IPS DF 6.9 (cell line): Measurements from ENCODE around the gene DAZAP1.
A peak's percentile ranks its signal among the peaks of the same experiment; 100 is the strongest.

Experiments used
- DNase-seq: peaks from one replicate; pipeline ENCODE4 v3.0.0-alpha.2; 2013; ENCODE audit warnings: low read depth, low spot score
- H3K27ac ChIP-seq: one replicate; pipeline ENCODE4 v1.5.1; 2013; ENCODE audit warnings: low read length, control low read depth
- H3K27me3 ChIP-seq: 2 replicates; pipeline ENCODE4 v1.6.1; 2013; ENCODE audit warnings: mild to moderate bottlenecking, low read length; ENCODE audit not compliant: control insufficient read depth, insufficient read depth
- H3K36me3 ChIP-seq: 2 replicates; pipeline ENCODE4 v1.6.1; 2013; ENCODE audit warnings: low read length; ENCODE audit not compliant: control insufficient read depth, insufficient read depth
- H3K4me1 ChIP-seq: 2 replicates; pipeline ENCODE4 v1.6.1; 2013; ENCODE audit warnings: low read length; ENCODE audit not compliant: control insufficient read depth, insufficient read depth
- H3K4me3 ChIP-seq: 2 replicates; pipeline ENCODE4 v1.5.1; 2013; ENCODE audit warnings: mild to moderate bottlenecking, low read length
- H3K9me3 ChIP-seq: 2 replicates; pipeline ENCODE4 v1.6.1; 2013; ENCODE audit warnings: low read length, inconsistent platforms; ENCODE audit not compliant: control insufficient read depth, insufficient read depth
- WGBS: extraction: QIAGEN DNeasy Blood & Tissue Kit; methylation state at CpG from one replicate; pipeline ENCODE4 v1.1.7; 2013; ENCODE audit warnings: mixed read lengths, missing lambda C conversion rate; ENCODE audit not compliant: insufficient read length, insufficient coverage; 5-methylcytosine and 5-hydroxymethylcytosine counted together

The DAZAP1 gene

DNA sequence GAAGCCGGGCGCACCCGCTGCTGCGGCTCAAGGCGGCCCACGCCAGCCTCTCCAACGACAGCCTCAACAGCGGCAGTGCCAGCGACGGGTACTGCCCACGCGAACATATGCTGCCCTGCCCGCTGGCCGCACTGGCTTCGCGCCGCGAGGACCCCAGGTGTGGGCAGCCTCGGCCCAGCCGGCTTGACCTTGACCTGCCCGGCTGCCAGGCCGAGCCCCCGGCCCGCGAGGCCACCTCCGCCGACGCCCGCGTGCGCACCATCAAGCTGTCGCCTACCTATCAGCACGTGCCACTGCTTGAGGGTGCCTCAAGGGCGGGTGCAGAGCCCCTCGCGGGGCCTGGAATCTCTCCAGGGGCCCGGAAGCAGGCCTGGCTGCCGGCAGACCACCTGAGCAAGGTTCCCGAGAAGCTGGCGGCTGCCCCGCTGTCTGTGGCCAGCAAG lies 58.7 kb downstream of the DAZAP1 start:
- no peaks in the 10 kb centered on the region for H3K9me3 ChIP-seq
- H3K27me3 ChIP-seq, result peaks cover 51% of the 10 kb centered on the region
- no peak overlapping the region for H3K27ac ChIP-seq
- H3K4me1 ChIP-seq, result peaks cover 12% of the 10 kb centered on the region; the same call in 1 of the 2 replicates
- H3K36me3 ChIP-seq, result no peaks in the 10 kb centered on the region; the same call in 1 of the 2 replicates
- no peak overlapping the region for H3K4me3 ChIP-seq
- DNase-seq, result no peak
- WGBS, result no CpG with 5 or more reads among the region's 41 CpGs

- no peak for DNase-seq
- no peaks in the 10 kb centered on the region; the same call in 1 of the 2 replicates for H3K36me3 ChIP-seq
- peak overlapping the region; percentile 1; the same call in 1 of the 2 replicates for H3K4me3 ChIP-seq
- H3K9me3 ChIP-seq, result no peaks in the 10 kb centered on the region
- H3K27me3 ChIP-seq, result peaks cover 54% of the 10 kb centered on the region
- WGBS, result no CpG with 5 or more reads among the region's 70 CpGs
- peaks cover 15% of the 10 kb centered on the region for H3K4me1 ChIP-seq
- H3K27ac ChIP-seq, result no peak overlapping the region
Measured at GRCh38 chr19:1466461-1467214, 59.3 kb downstream of the DAZAP1 start.

DNA sequence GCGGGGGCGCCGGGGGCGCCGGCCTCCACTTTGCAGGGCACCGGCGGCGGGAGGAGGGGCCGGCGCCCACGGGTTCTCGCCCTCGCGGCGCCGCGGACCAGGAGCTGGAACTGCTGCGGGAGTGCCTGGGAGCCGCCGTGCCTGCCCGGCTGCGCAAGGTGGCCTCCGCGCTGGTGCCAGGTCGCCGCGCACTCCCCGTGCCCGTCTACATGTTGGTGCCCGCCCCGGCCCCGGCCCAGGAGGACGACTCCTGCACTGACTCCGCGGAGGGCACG lies 59.8 kb downstream of the DAZAP1 start:
- no CpG with 5 or more reads among the region's 36 CpGs for WGBS
- no peaks in the 10 kb centered on the region for H3K9me3 ChIP-seq
- DNase-seq, result no peak
- no peaks in the 10 kb centered on the region; the same call in 1 of the 2 replicates for H3K36me3 ChIP-seq
- H3K27ac ChIP-seq, result no peak overlapping the region
- H3K4me3 ChIP-seq, result 0 out of 2 replicates have a peak overlapping the region, but pooled peaks have one; percentile 1
- peaks cover 15% of the 10 kb centered on the region for H3K4me1 ChIP-seq
- peaks cover 57% of the 10 kb centered on the region for H3K27me3 ChIP-seq

- Histone ChIP-seq H3K36me3 (no peaks in the 10 kb centered on the region; the same call in 1 of the 2 replicates), H3K4me3 (no peak overlapping the region), H3K27me3 (peaks cover 59% of the 10 kb centered on the region), H3K27ac (no peak overlapping the region), H3K4me1 (peaks cover 15% of the 10 kb centered on the region), H3K9me3 (no peaks in the 10 kb centered on the region)
- DNase-seq, result no peak
- WGBS, result no CpG with 5 or more reads among the region's 92 CpGs
Measured at GRCh38 chr19:1467490-1468273, 60.3 kb downstream of the DAZAP1 start.

DNA sequence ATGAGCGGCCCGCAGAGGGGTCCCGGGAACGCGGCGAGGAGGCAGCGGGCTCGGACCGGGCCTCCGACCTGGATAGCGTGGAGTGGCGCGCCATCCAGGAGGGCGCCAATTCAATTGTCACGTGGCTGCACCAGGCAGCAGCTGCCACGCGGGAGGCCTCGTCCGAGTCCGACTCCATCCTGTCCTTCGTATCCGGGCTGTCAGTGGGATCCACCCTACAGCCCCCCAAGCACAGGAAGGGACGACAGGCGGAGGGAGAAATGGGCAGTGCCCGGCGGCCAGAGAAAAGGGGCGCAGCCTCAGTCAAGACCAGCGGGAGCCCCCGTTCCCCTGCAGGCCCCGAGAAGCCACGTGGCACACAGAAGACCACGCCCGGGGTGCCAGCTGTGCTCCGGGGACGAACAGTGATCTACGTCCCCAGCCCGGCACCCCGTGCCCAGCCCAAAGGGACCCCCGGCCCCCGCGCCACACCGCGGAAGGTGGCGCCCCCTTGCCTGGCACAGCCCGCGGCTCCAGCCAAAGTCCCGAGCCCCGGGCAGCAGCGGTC lies 61.0 kb downstream of the DAZAP1 start:
- Histone ChIP-seq H3K36me3 (no peaks in the 10 kb centered on the region; the same call in 1 of the 2 replicates), H3K9me3 (no peaks in the 10 kb centered on the region), H3K27me3 (peaks cover 59% of the 10 kb centered on the region), H3K4me3 (no peak overlapping the region), H3K4me1 (peaks cover 15% of the 10 kb centered on the region), H3K27ac (no peak overlapping the region)
- no peak for DNase-seq
- no CpG with 5 or more reads among the region's 49 CpGs for WGBS

DNA sequence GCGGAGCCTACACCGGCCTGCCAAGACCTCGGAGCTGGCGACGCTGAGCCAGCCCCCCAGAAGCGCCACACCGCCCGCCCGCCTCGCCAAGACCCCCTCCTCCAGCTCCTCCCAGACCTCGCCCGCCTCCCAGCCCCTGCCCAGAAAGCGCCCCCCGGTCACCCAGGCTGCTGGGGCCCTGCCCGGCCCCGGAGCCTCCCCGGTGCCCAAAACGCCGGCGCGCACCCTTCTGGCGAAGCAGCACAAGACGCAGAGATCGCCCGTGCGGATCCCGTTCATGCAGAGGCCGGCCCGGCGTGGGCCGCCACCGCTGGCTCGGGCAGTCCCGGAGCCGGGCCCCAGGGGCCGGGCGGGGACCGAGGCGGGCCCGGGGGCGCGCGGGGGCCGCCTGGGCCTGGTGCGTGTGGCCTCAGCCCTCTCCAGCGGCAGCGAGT lies 61.5 kb downstream of the DAZAP1 start:
- Histone ChIP-seq H3K9me3 (no peaks in the 10 kb centered on the region), H3K27me3 (peaks cover 59% of the 10 kb centered on the region), H3K4me1 (peaks cover 15% of the 10 kb centered on the region), H3K36me3 (no peaks in the 10 kb centered on the region; the same call in 1 of the 2 replicates), H3K27ac (no peak overlapping the region), H3K4me3 (no peak overlapping the region; the same call in 1 of the 2 replicates)
- WGBS, result no CpG with 5 or more reads among the region's 47 CpGs
- no peak for DNase-seq

GRCh38 chr19:1469255-1470054 lies 62.1 kb downstream of the DAZAP1 start:
- Histone ChIP-seq H3K9me3 (no peaks in the 10 kb centered on the region), H3K4me1 (peaks cover 15% of the 10 kb centered on the region), H3K36me3 (no peaks in the 10 kb centered on the region; the same call in 1 of the 2 replicates), H3K27me3 (peaks cover 57% of the 10 kb centered on the region), H3K4me3 (no peak overlapping the region; the same call in 1 of the 2 replicates), H3K27ac (no peak overlapping the region)
- no CpG with 5 or more reads among the region's 117 CpGs for WGBS
- DNase-seq, result no peak

- Histone ChIP-seq H3K36me3 (no peaks in the 10 kb centered on the region; the same call in 1 of the 2 replicates), H3K9me3 (no peaks in the 10 kb centered on the region), H3K4me1 (peaks cover 15% of the 10 kb centered on the region), H3K27me3 (peaks cover 53% of the 10 kb centered on the region), H3K27ac (no peak overlapping the region), H3K4me3 (no peak overlapping the region)
- no peak for DNase-seq
- no CpG with 5 or more reads among the region's 22 CpGs for WGBS
Measured at GRCh38 chr19:1470055-1470304, 62.6 kb downstream of the DAZAP1 start.

DNA sequence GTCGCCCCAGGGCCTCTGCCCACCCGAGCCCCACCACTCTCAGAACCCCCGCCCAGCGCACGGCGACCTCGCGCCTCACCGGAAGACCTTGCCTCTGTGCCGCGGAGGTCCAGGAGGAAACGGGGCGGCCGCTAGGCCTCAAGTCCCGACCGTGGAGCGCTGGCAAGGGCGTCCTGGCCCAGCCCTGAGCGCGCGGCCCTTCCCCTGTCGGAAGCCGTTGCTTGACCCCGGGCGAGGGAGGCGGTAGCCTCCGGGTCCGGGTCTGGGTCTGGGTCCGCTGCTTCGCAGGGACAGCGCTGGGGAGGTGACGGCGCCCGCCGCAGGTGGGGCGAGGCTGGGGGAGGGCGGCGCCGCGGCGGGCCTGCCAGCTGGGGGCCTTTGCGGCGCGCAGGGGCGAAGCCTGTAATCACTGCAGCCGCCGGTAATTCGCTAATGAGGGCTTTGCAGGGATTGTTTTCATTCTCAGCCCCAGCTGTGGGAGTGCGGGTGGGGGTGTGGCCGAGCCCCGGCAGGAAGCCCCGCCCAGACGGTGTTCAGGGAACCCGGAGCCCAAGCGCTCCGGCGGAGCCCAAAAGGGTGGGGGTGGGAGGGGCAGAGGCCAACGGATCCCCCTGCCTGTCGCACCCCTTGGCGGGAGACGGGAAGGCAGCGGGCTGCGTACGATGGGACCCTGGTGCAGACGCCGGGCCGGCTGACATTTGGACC lies 63.1 kb downstream of the DAZAP1 start:
- H3K9me3 ChIP-seq, result no peaks in the 10 kb centered on the region
- no peak for DNase-seq
- peaks cover 50% of the 10 kb centered on the region for H3K27me3 ChIP-seq
- no peaks in the 10 kb centered on the region for H3K36me3 ChIP-seq
- H3K27ac ChIP-seq, result no peak overlapping the region
- H3K4me1 ChIP-seq, result peaks cover 13% of the 10 kb centered on the region
- peak overlapping the region; percentile 10; the same call in 1 of the 2 replicates for H3K4me3 ChIP-seq
- no CpG with 5 or more reads among the region's 67 CpGs for WGBS
